Measurements from ENCODE around the gene RASL10B.

The RASL10B gene

GRCh38 chr17:35740997-35741931 is 9.8 kb downstream of the RASL10B start:
- Histone ChIP-seq H3K9me3 (ENCODE audit: insufficient read depth, low read depth, low read length) (no peaks in the 10 kb centered on the region), H2AFZ (ENCODE audit: low read length) (no peak overlapping the region), H3K4me3 (ENCODE audit: low read length, poor library complexity, severe bottlenecking) (no peak overlapping the region), H3K36me3 (ENCODE audit: insufficient read depth, low read length) (no peaks in the 10 kb centered on the region), H3K9ac (ENCODE audit: low read depth, low read length, poor library complexity, severe bottlenecking) (no peak overlapping the region), H3F3A (ENCODE audit: low read depth) (no peaks in the 10 kb centered on the region), H4K20me1 (ENCODE audit: insufficient read depth, low read length, poor library complexity, severe bottlenecking) (no peaks in the 10 kb centered on the region), H3K9me2 (replicated peaks; ENCODE audit: low read depth, low read length) (no peaks in the 10 kb centered on the region), H3K79me2 (ENCODE audit: insufficient read depth, low read length) (no peaks in the 10 kb centered on the region), H3K4me1 (ENCODE audit: insufficient read depth, low read length, poor library complexity, severe bottlenecking) (no peaks in the 10 kb centered on the region), H3K4me2 (ENCODE audit: low read depth, low read length, poor library complexity, severe bottlenecking) (no peak overlapping the region), H3K27me3 (ENCODE audit: insufficient read depth, low read length, poor library complexity, severe bottlenecking) (no peaks in the 10 kb centered on the region)
- no peak for TF ChIP-seq CTCF (conservative IDR thresholded peaks at IDR 0.05; ENCODE audit: low read length)
- no peak for TF ChIP-seq EZH2phosphoT487 (IDR thresholded peaks at IDR 0.05; ENCODE audit: borderline replicate concordance)

- Histone ChIP-seq H3K9me3 (ENCODE audit: insufficient read depth, low read depth, low read length) (no peaks in the 10 kb centered on the region), H3K79me2 (ENCODE audit: insufficient read depth, low read length) (no peaks in the 10 kb centered on the region), H3K9ac (ENCODE audit: low read depth, low read length, poor library complexity, severe bottlenecking) (no peak overlapping the region), H3K9me2 (replicated peaks; ENCODE audit: low read depth, low read length) (no peaks in the 10 kb centered on the region), H3K36me3 (ENCODE audit: insufficient read depth, low read length) (no peaks in the 10 kb centered on the region), H3F3A (ENCODE audit: low read depth) (no peaks in the 10 kb centered on the region), H2AFZ (ENCODE audit: low read length) (no peak overlapping the region), H3K4me2 (ENCODE audit: low read depth, low read length, poor library complexity, severe bottlenecking) (no peak overlapping the region), H3K4me1 (ENCODE audit: insufficient read depth, low read length, poor library complexity, severe bottlenecking) (no peaks in the 10 kb centered on the region), H3K27me3 (ENCODE audit: insufficient read depth, low read length, poor library complexity, severe bottlenecking) (no peaks in the 10 kb centered on the region), H4K20me1 (ENCODE audit: insufficient read depth, low read length, poor library complexity, severe bottlenecking) (no peaks in the 10 kb centered on the region), H3K4me3 (ENCODE audit: low read length, poor library complexity, severe bottlenecking) (no peak overlapping the region)
- TF ChIP-seq CTCF (conservative IDR thresholded peaks at IDR 0.05; ENCODE audit: low read length), result no peak
- TF ChIP-seq EZH2phosphoT487 (IDR thresholded peaks at IDR 0.05; ENCODE audit: borderline replicate concordance), result no peak
Measured at GRCh38 chr17:35742496-35742895, 11.1 kb downstream of the RASL10B start.

- TF ChIP-seq EZH2phosphoT487 (IDR thresholded peaks at IDR 0.05; ENCODE audit: borderline replicate concordance) (no peak), CTCF (conservative IDR thresholded peaks at IDR 0.05; ENCODE audit: low read length) (no peak)
- Histone ChIP-seq H3K9me3 (ENCODE audit: insufficient read depth, low read depth, low read length) (no peaks in the 10 kb centered on the region), H3F3A (ENCODE audit: low read depth) (no peaks in the 10 kb centered on the region), H2AFZ (ENCODE audit: low read length) (no peak overlapping the region), H3K4me2 (ENCODE audit: low read depth, low read length, poor library complexity, severe bottlenecking) (no peak overlapping the region), H3K4me3 (ENCODE audit: low read length, poor library complexity, severe bottlenecking) (no peak overlapping the region), H3K79me2 (ENCODE audit: insufficient read depth, low read length) (no peaks in the 10 kb centered on the region), H3K9ac (ENCODE audit: low read depth, low read length, poor library complexity, severe bottlenecking) (no peak overlapping the region), H3K36me3 (ENCODE audit: insufficient read depth, low read length) (no peaks in the 10 kb centered on the region), H3K4me1 (ENCODE audit: insufficient read depth, low read length, poor library complexity, severe bottlenecking) (no peaks in the 10 kb centered on the region), H4K20me1 (ENCODE audit: insufficient read depth, low read length, poor library complexity, severe bottlenecking) (no peaks in the 10 kb centered on the region), H3K27me3 (ENCODE audit: insufficient read depth, low read length, poor library complexity, severe bottlenecking) (no peaks in the 10 kb centered on the region), H3K9me2 (replicated peaks; ENCODE audit: low read depth, low read length) (no peaks in the 10 kb centered on the region)
Measured at GRCh38 chr17:35742896-35743477, 11.5 kb downstream of the RASL10B start.
